GM18502 (cell line): ENCODE measurements around the gene SLC6A8.
"Not testable (repeated sequence)": the region's sequence is repeated elsewhere in the genome, so short reads cannot be mapped to it uniquely, and the experiment has no call there.

Experiments
- ATAC-seq: cut with Tn5 transposase; IDR thresholded peaks from one replicate; pipeline ENCODE4 v1.9.1; 2021; ENCODE audit warnings: mild to moderate bottlenecking; ENCODE audit not compliant: unreplicated experiment, poor library complexity

The SLC6A8 gene

DNA sequence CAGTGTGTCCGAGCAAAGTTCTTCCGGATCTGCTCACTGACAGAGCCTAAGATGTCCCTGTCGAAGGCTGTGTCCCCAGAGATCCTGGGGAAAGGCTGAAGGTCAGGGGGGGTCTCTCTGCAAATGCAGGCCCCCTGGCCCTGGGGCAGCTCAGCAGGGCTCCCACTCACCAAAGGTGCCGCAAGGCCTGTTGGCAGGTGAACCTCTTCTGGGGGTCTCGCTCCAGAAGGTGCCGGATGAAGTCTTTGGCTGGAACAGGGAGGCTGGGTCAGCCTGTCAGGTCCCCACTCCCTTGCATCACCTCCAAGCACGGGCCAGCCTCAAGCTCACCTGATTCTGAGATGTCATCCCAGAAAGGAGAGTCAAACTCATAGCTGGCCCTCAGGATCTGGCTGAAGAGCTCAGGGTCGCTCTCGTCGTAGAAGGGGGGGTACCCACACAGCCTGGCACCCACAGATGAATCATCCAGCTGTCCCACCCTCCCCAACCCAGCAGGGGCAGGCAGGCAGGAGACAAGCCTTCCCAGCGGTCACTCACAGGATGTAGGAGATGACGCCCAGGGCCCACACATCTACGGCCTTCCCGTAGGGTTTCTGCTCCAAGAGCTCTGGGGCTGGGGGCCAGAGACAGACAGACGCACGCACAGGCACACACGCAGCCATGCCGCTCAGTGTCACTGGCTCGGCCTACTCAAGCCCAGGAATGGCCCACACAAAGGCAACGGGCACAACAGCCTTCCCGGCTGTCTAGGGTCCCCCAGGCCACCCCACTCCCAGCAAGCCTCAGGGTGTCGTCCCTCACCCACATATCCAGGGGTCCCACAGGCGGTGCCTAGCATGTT, 16.8 kb upstream of the SLC6A8 start:
- no peak for ATAC-seq

DNA sequence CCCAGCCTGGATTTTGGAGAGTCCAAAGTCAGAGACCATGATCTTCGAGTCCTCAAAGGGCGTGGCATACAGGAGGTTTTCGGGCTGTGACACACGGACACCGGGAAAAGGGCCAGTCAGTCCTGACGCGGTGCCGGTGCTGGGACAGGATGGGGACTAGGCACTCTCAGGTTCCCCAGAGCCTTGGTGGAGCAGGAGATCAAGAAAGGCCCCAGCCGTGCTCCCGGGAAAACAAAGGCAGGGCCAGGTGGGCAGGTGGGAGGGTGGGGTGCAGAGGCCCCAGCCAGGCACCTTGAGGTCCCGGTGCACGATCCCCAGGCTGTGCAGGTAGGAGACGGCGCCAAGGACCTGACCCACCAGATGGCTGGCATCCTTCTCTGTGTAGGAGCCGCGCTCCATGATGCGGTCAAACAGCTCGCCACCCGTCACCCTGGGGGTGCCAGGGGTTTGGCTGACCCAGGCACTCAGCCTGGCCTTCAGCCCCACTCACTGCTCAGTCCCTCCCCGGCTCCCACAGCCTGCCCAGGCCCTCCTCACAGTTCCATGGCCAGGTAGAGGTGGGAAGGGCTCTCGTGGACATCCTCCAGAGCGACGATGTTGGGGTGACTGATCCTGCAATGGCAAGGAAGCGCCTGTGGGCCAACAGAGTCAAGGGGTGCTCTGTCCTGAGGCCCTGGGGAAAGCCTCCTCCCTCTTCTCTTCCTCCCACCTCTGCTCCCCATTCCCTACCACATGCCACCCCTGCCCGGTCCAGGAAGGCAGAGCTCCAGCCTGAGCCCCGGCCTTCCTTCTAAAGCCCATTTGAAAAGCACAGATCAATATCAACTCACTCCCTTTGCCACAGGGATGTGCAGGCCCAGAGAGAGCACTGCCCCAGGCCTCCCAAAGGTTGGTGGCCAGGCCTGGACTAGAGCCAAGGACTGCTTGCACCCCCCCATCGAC, 15.9 kb upstream of the SLC6A8 start:
- no peak for ATAC-seq

DNA sequence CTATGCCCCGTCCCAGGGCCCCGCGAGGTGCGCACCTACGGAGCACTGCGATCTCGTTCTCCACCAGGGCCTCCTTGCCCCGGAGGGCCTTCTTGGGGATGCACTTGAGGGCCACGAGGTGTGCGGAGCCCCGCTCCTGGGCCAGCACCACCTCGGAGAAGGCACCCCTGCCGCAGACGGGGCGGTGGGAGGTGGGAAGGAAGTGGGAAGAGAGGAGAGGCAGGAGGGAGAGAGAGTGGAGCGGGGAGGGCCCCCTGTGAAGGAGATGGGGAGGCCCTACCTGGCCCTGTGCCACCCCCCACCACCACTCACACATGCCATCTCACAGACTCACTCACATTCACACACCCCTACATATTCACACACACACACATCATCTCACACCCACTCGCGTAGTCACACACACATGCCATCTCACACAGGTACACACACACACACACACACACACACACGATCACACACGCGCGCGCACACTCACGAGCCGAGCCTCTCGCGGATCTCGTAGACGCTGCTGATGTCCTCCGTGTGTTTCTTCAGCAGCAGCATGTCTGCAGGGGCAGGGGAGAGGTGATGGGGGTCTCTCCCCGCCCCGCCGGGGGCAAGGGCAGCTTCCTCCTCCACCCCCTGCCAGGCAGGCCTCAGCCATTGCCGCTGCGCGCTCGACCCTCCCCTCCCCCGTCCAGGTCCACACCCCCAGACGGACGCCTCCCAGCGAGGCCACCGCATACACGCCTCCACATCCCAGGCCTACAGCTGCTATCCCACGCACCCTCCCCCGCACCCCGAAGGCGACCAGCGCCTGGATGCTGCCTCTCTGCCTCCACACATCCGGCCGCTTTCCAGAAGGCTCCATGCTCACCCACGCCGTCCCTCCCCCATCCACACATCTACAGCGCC, 14.9 kb upstream of the SLC6A8 start:
- no peak for ATAC-seq

DNA sequence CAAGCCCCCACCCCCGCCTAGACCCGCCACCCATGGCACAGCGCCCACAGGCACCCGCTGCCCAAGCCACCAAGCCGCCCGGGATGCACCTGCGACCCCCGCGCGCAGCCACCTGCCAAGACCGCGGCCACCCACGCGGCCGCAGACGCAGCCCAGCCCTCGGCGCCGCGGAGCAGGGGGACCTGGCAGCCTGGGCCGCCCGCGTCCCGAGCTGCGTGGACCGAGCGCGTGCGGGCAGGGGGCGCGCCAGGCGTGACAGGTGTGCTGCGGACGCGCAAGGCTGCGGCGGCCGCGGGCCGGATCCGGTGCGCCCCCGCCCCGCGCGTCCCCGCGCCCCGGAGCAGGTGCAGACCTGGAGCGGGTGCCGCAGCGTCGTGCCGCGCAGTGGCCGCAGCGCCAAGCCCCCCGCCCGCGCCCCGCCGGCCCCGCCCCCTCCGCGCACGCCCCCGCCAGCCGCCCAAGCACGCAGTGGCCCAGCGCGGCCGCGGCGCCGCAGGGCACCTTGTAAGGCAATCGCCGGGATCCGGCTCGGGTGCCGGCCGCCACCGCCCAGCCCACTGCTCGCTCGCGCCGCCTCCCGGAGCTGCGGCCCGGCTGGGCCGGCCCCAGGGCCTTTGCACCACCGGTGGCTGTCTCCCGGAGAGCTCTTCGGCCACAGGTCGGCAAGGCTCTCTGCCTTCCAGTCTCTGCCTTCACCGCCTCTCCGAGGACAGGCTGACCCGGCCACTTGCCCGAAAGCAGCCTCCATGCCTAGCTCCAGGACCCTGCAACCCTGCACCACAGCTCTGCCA, 14.1 kb upstream of the SLC6A8 start, which contains the start of gene PNCK:
PNCK (minus strand) TSS at position 386 of the 791 bp plus-strand sequence. CDS start 737 bp downstream, outside the sequence.
- no peak for ATAC-seq

DNA sequence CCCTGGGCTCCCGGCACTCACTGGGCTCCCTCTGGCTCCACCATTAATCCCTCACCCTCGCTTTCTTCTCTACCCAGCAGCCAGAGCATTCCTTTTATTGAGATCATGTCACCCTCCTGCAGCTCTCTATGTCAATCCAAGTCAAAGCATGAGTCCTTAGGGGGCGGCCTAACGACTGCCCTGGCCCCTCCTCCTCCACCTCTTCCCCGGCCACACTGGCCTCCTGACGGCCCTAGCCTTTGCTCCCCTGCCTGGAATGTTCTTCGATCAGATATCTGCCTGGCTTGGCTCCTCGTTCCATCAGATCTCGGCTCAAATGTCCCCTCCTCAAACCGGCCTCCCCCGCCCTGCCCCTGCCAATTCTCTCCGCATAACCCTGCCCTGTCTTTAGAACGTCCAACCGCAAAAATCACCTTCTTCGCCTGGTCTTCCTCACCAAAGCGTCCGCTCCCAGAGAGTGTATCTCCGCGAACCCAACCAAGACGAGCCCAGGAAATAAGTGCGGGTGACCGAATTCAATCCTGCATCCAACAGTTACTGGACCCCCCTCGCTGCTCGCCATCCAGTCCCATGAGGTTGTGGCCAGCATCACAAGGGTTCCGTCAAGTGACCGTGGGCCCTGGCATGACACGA, 13.4 kb upstream of the SLC6A8 start:
- no peak for ATAC-seq

DNA sequence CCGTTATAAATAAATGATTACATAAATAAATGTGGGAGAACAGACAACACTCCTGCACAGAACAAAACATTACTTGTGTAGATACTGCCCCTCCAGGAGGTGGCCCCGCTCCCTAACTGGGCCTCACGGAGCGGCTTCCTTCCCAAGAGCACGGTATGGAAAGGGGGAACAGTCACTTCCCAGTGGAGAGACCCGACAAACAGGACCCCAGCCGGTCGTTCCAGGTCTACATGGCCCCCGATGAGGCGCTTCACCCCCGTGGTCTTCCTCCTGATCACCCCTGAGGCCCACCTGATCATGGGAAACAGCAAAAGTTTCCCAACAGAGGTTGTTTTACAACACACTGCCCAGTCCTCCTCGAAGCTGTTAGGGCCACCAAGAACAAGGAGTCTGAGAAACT, 6.6 kb upstream of the SLC6A8 start:
- no peak for ATAC-seq

DNA sequence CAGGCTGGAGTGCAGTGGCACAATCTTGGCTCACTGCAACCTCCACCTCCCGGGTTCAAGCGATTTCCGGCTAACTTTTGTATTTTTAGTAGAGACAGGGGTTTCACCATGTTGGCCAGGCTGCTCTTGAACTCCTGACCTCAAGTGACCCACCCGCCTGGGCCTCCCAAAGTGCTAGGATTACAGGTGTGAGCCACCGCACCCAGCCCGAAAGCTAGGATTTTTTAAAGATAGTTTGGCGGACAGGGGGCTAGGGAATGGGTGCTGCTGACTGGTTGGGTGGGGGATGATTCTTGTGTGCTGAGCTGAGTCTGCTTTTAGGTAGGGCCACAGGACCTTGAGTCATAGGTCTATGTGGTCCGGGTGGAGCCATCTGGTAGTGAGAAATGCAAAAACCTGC, 4.2 kb upstream of the SLC6A8 start:
- not testable (repeated sequence) for ATAC-seq

DNA sequence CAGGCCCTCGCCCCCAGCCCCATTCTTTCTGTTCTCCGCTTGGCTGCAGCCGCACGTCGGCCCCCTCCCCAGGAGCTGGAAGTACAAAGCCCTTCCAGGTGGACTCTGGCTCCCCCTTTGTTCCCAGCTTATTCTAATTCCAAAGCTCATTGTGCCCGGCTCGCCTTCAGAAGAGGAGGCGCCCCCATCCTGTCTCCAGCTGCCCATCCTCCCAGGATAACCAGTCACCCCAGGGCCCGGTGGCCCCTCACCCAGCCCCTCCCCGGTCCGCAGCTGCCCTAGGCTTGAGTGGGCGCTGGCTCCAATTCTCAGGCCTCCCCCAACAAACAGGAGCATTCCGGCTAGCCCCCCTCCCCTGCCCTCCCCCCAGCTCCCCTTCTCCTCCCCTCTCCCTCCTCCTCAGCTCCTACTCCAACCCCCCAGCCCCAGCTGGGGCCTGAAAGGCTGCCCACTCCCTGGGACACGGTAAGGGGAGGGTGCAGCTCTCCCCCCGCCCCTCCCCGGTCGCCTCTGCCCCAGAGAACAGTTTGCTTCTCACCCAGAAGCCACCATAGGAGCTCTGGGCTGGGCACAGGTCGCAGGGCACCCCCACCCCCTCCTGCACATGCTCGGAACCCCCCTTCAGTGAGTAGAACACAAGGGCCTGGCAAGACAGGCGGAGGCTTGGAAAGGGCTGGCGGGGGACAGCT, 3.1 kb upstream of the SLC6A8 start:
- ATAC-seq: no peak

DNA sequence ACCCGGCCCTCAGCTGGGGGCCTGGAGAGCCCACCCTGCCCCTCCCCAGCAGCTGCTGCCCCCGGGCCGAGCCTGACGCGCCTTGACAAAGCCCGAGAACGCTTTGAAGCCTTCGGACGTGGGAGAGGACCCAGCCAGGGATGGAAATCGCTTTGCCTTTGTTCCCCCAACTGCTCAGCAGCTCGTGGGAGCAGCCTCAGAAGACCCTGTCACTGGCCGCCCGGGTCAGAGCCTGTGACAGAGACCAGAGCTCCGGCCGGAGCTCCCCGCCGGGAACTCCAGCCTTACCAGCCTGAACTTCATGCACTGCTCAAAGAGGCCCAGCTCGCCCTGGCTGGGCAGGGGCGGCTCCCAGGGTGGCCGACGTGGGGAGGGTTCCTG, 2.6 kb upstream of the SLC6A8 start:
- no peak for ATAC-seq

DNA sequence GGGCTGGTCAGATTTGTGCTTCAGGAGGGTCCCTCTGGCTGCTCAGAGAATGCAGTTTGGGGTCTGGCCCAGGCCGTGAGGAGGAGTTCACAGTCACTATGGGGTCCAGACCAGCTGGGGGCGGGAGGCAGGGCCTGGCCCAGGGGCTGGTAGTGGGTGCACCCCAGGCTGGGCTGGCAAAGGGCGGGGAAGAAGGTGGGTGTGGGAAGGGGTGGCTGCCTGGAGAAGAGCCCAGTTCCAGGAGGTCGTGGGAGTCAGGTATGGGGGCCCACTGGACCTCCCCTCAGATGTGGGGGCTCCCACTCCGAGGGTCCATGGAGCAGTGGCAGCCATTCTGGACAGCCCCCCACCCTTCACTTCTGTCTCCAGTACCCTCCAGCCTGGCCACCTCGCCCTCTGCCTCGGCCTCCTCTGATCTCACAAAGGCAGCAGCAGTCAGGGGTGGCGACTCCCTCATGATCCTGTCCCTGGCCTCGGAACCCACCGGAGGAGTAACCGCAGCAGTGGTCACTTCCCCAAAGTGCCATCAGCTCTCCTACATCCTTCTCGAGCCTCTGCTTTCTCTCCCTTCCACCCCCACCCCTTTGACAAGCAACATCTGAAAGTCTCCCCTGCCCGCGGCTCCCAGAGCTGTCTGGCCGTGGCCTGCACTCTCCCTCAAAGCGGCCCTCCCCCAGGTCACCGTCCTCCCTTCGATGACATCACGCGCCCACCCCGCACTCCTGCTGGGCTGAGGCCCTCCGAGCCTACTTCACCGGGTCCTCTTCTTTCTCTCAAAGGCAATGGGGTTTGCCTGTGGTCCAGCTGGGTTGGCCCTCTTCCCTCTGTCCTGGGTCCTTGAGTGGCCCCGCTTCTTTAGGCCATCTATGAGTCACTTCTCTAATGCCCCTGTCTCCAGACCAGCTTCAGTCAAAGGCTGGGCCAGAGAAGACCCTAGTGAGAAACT, 1.7 kb upstream of the SLC6A8 start:
- no peak for ATAC-seq

DNA sequence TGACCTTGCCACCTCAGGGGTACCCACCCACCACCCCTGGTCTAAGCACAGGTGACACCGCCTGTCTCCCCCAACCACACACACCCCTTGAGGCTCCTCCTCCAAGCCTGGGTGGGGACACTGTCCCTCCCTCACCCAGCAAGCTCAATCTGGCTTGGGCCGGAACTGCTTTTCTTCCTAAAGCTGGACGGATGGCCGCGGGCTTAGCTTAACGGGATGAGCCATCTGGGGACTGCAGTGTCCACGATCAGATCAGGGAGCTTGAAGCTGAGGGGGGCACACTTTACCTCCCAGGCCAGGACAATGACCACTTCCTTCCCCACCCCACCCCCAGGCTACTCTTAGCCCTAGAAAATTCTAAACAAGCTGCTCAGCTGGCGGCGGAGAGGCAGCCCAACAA, 1.0 kb upstream of the SLC6A8 start:
- no peak for ATAC-seq

DNA sequence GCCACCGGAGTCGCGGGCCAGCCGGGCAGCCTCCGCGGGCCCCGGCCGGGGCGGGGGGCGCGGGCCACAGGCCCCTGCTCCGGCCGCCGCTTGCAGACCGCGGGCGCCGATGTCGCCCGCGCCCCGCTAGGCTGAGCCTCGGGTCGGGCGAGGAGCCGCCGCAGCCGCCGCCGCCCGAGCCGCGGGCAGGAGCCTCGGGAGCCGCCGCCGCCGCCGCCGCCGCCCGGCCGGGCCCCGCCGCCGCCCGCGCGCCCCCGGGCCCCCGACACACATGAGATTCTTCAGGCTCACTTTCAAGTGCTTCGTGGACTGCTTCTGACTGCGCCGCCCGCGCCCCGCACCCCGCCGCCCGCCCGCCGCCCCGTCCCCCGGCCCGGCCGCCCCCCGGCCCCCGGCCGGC, 345 bp downstream of the SLC6A8 start:
- no peak for ATAC-seq

DNA sequence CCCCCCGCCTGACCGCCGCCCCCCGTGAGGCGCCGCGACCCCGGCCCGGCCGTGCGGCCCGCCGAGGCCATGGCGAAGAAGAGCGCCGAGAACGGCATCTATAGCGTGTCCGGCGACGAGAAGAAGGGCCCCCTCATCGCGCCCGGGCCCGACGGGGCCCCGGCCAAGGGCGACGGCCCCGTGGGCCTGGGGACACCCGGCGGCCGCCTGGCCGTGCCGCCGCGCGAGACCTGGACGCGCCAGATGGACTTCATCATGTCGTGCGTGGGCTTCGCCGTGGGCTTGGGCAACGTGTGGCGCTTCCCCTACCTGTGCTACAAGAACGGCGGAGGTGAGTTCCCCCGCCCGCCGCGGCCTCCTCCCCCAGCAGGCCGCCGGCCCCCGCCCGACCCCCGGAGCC, 780 bp downstream of the SLC6A8 start:
- ATAC-seq: no peak

DNA sequence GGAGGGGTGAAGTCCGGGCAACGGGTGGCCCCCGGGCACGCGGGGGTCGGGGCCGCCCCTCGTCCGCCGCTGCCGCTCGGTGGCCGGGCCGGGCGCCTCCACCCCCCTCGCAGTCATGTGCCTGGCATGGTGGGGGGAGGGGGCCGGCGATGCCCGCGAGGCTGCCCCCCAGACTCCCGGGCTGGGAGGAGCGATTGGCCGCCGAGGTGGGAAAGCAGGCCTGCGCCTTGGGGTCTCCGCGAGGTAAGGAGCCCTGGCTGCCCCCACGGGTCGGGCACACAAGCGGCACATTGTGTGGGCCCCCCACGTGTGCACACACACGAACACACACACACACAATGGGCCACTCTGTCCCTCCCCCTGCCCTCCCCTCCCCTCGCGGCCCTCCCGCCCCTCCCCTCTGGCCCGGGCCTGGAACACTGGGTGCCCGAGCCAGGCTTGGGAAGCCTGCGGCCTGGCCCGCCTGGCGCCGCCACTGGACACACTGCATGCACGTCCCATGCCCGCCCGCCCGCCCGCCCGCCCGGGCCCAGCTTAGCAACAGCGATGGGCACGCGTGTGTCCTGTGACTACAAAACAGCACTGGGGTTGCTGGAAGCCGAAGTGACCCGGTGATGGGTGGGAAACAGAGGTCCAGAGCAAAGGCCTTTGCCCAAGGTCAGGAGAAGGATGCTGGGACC, 1.3 kb downstream of the SLC6A8 start:
- no peak for ATAC-seq

DNA sequence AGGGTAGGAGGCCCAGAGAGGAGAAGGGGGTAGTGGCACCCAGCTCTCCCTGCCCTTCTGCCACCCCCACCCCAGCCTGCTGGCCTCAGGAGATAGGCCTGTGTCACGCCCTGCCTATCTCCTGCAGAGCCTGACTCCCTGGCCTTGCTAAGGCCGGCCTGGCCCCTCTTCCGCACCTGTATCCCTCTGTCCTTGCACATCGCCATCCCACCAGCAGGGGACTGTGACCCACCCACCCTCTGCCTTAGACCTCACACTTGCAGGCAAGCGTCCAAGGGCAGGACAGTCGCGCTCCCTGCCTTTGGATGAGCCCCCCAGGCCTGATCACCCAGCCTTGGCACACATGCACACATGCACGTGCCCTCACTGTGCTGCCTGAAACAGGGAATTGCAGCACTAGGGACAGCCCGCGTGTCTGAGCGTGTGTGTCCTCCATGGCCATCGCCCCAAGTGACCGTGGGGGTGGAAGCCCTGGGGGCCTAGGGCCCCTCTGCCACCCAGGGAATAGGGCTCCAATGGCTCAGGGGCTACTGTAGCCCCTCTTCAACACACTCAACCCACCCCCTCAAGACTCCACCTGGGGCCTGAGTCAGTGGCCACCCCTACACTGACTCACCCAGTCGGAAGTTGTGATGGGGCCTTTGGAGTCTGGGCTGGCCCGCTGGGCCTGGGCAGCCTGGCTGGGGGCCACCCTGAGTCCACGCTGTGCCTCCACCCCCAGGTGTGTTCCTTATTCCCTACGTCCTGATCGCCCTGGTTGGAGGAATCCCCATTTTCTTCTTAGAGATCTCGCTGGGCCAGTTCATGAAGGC, 2.1 kb downstream of the SLC6A8 start:
- no peak for ATAC-seq

DNA sequence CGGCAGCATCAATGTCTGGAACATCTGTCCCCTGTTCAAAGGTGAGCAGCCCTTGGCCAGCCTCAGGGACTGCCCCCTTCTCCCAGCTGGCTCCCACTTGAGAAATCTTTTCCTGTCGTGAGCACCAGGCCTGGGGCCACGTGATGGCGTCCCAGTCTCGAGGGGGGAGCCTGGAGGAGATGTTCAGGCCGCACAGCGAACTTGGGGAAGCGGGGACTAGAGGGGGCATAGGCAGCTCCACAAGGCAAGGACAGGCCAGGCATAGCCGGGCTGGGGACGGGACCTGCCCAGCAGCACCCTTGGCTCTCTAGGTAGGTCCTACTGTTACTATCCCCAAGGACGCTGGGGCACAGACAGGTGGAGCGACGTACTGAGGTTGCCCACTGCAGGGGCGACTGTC, 2.7 kb downstream of the SLC6A8 start:
- no peak for ATAC-seq
